Stimulated activated CD4-positive, alpha-beta T cell treated with anti-CD3 and anti-CD28 coated beads, Interleukin-2, amount 100 ng/mL, for 4 hours (primary cell): ENCODE measurements around the gene DKC1.
A peak's percentile ranks its signal among the peaks of the same experiment; 100 is the strongest.
"Not testable (repeated sequence)": the region's sequence is repeated elsewhere in the genome, so short reads cannot be mapped to it uniquely, and the experiment has no call there.

Experiments used
- DNase-seq: peaks from one replicate; pipeline ENCODE4 v3.0.0-alpha.2; 2020; ENCODE audit warnings: low read depth

The DKC1 gene

GRCh38 chrX:154791939-154792338 lies 29.3 kb downstream of the DKC1 start:
- no peak for DNase-seq

- no peak for DNase-seq
Observed at GRCh38 chrX:154793084-154793795, 30.6 kb downstream of the DKC1 start.

- no peak for DNase-seq
Observed at GRCh38 chrX:154795016-154795415, 32.4 kb downstream of the DKC1 start.

DNA sequence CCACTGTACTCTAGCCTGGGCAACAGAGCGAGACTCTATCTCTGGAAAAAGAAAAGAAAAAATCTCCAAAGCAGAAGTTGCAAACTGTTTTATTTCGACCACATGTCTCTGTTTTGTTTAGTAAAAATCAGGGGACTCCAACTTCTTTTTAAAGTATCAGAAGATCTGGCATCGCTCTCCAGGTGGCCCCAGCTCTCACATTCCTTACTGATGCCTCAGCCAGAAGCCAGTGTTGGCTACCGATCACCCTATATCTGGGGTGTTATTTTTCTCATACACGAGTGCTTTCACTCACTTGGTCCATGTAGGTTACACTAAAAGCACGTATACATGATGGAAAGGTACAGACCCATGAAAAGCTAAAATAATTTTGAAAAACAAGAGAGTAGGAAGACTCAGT lies 34.3 kb downstream of the DKC1 start:
- DNase-seq, result no peak

- DNase-seq, result no peak
Observed at GRCh38 chrX:154799556-154800348, 37.1 kb downstream of the DKC1 start.

- no peak for DNase-seq
Observed at GRCh38 chrX:154800478-154801210, 38.0 kb downstream of the DKC1 start.

- DNase-seq, result no peak
Observed at GRCh38 chrX:154802947-154803346, 40.3 kb downstream of the DKC1 start.

GRCh38 chrX:154804261-154804956 lies 41.7 kb downstream of the DKC1 start:
- DNase-seq, result no peak

GRCh38 chrX:154804957-154805695 lies 42.5 kb downstream of the DKC1 start, which contains the start of gene MPP1:
TSS of gene MPP1 (minus strand) at chrX:154805485. CDS start at chrX:154805373, 112 bp downstream.
- peak; percentile 64 for DNase-seq

DNA sequence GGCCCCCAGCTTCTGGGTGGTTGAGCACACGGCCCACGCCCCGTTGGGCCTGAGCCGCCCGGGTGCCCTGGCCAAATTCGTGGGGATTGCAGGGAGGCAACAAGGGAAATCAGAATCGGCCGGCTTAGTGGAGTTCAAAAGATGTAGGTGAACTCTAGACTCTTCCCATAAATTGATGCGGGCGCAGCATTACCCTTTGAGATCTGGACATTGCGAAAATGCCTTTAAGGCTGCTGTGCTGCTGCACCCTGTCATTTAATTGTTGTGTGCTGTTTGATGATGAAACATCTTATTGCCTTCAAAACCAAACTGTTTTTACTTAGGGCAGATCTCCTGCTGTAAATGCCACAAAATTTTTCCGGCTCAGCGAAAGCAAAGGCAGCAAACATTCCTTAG lies 43.0 kb downstream of the DKC1 start:
- DNase-seq, result no peak

DNA sequence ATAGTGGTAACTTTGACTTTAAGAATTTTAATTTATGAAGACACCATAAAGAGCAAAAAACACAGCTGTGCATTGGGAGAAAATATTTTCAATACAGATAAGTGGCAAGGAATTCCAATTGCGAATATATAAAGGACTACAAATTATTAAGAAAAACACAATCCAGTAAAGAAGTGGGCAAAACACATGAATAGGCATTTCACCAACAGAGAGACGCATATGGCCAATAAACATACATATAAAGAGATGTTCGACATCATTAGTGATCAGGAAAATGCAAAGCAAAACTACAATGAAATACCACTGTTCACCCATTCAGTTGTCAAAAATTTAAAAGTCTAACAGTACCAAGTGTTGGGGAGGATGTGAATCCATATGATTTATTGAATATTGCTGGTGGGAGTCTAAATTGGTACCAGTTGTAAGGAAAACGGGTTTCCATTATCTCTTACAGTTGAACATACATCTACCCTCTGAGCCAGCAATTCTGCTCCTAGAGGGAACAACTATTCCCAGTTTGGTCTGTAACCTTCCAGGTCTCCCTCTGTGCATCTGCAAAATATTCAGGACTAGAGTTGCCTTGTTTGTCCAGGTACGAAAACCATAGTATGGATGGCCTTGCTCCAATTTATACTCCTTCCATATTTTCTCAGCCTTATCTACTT lies 44.3 kb downstream of the DKC1 start:
- no peak for DNase-seq

GRCh38 chrX:154809939-154810665 lies 47.4 kb downstream of the DKC1 start:
- DNase-seq, result no peak

- DNase-seq, result no peak
Observed at GRCh38 chrX:154812341-154813101, 49.9 kb downstream of the DKC1 start.

DNA sequence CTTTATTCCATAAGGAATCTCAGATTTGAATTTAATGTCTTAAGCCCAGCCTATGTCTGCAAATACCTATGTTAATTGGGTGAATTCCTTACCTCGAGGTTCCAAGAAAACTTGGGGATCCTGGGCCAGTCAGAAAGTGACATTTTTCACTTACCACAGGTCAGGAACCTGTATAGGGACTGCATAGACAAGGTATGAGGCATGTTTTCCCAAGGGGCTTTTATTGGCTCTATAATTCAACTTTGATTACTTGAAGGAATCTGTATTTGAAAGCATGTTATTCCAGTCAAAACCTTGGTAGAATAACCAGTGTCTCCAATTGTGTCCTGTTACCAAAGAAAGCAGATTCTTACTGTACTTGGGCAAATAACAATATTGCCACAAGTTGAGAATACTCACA lies 51.1 kb downstream of the DKC1 start:
- no peak for DNase-seq

DNA sequence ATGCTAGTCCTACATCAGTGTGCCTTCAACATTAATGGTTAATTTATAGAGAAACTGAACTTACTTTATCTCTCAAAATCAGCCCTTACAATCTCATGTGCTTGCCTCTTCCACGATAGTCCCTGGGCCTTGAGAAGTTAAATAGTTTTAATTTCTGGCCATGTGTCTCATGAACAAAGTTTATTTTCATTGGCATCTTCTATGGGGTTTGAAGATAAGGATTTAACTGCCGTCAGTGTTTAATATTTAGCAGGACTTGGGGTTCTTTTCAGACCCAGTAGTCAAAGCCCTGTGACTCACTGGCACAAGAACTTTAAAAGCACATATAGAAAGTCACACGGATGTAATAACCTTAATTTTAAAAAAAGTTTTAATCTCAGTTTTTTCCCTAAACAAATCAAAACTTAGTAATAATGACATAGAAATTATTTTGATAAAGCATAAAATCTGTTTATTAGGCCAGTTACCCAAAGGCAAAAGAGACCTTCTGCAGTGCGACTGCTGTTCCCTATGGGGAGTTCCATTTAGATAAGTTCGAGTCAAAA lies 52.7 kb downstream of the DKC1 start:
- DNase-seq, result no peak

DNA sequence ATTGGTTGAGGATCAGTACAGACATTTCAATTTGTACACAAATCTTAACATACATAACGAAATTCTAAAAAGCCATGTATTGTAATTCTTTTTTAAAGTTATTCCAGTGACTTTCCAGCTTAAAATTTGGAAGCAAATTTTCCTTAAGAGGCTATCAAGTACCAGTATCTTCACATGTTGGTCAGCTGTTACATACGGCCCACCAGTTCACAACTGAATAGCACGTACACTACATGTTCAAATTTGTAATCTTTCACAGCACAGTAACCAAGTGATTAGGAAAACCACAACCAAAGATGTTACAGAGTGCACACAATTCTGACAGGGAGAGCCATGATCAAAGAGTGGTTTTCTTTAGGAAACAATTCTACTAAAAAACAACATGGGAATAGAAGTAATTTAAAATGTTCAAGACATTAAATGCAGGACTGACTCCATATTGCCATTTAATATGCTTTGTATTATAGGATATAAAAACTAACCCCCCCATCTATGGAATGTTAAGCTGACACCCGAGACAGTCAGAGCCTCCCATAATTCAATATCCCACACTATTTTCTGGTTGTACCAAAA lies 53.7 kb downstream of the DKC1 start:
- DNase-seq, result not testable (repeated sequence)

GRCh38 chrX:154817048-154817618 lies 54.5 kb downstream of the DKC1 start:
- not testable (repeated sequence) for DNase-seq
